ENCODE data around the gene HYCC2. TPM values are rescaled to one million over a fixed set of nuclear protein-coding genes. Genes with fewer than 3 reads are reported as not detected.
A peak's percentile ranks its signal among the peaks of the same experiment; 100 is the strongest.
"Not testable (repeated sequence)": the region's sequence is repeated elsewhere in the genome, so short reads cannot be mapped to it uniquely, and the experiment has no call there.

HYCC2 gene
- total RNA-seq (7.8 TPM), polyA plus RNA-seq (ENCODE audit: insufficient read depth in 1 of 8, insufficient read length in 8 of 8, low replicate concordance in 1 of 8) (1 to 10 TPM; 4.9 to 8.4 (median 6.8) TPM)
- long read RNA-seq, donor 1 = 0 reads
- long read RNA-seq, donor 2 = 0 reads
- long read RNA-seq, donor 3, partial matches to known transcripts = 60 of 60 reads
- long read RNA-seq, donor 3, other reads (novel, unspliced or antisense) = 0 of 60 reads
- long read RNA-seq, donor 4 = 0 reads
- long read RNA-seq, donor 5, partial matches to known transcripts = 632 of 960 reads
- long read RNA-seq, donor 5, other reads (novel, unspliced or antisense) = 328 of 960 reads
- long read RNA-seq, donor 6, full-length matches to known transcripts = 1 of 1 reads
- long read RNA-seq, donor 6, partial matches to known transcripts = 0 of 1 reads
- long read RNA-seq, donor 6, other reads (novel, unspliced or antisense) = 0 of 1 reads
- long read RNA-seq, donor 7, full-length matches to known transcripts = 2 of 2 reads
- long read RNA-seq, donor 7, partial matches to known transcripts = 0 of 2 reads
- long read RNA-seq, donor 7, other reads (novel, unspliced or antisense) = 0 of 2 reads
- long read RNA-seq, donor 8, full-length matches to known transcripts = 1 of 1 reads
- long read RNA-seq, donor 8, partial matches to known transcripts = 0 of 1 reads
- long read RNA-seq, donor 8, other reads (novel, unspliced or antisense) = 0 of 1 reads
- long read RNA-seq, donor 9 = 0 reads
- long read RNA-seq, donor 10, partial matches to known transcripts = 768 of 768 reads
- long read RNA-seq, donor 10, other reads (novel, unspliced or antisense) = 0 of 768 reads
- long read RNA-seq, donor 11 = 0 reads

DNA sequence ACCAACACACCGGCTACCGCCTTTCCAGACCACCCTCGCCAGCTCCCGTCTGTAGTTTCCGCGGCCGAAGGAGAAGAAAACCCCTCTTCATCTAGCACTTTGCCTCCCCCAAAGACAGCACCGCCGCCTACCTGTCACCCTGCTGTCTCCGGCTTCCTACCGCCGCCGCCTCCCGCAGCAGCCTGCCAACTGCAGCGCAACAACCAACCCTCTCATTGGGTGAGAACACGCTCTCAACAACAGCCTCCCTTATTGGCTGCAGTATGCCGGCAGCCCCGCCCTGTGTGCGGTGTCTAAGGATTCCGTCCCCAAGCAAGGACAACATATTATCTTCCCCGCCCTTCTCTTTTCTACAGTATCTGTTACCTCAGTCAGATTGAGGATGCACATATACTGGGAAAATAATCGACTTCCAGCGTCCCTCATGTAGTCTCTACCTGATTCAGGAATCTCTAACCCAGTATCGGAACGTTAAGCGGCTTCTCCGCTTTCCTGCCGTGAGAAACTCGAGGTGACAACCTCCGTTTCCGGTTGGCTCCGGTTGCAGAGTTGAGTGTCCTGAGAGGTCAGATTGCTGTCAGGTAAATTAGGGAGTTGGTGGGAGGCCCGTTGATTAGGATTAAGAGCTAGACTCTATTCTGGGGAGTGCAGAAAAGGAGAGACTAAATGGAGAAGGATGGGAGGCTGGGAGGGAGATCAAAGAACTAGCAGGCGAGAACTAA is at the start of gene HYCC2, which contains the start of gene NDUFB3:
Gene HYCC2, minus strand, starts transcription at position 193 of the 722 bp plus-strand sequence. CDS start 47,662 bp downstream, outside the sequence.
Gene NDUFB3, plus strand, starts transcription at position 523 of the 722 bp plus-strand sequence. CDS start 6,882 bp downstream, outside the sequence.
- Histone ChIP-seq H3K4me1 (ENCODE audit: control insufficient read depth, insufficient read depth, low read length) (peaks cover 8% of the 10 kb centered on the region), H3K27ac (ENCODE audit: low read length) (peak within 1 kb of the TSS; percentile 91), H3K4me3 (ENCODE audit: low read length) (peak within 1 kb of the TSS; percentile 96), H3K27me3 (ENCODE audit: control insufficient read depth, insufficient read depth, low read length) (no peaks in the 10 kb centered on the region), H3K9me3 (replicated peaks; ENCODE audit: control insufficient read depth, low read depth, low read length) (no peaks in the 10 kb centered on the region), H3K36me3 (ENCODE audit: control insufficient read depth, insufficient read depth, low read length) (no peaks in the 10 kb centered on the region)
- WGBS (ENCODE audit: insufficient coverage) = 0% methylated on average over 29 of the region's 34 CpGs
- peak; percentile 97 for DNase-seq

DNA sequence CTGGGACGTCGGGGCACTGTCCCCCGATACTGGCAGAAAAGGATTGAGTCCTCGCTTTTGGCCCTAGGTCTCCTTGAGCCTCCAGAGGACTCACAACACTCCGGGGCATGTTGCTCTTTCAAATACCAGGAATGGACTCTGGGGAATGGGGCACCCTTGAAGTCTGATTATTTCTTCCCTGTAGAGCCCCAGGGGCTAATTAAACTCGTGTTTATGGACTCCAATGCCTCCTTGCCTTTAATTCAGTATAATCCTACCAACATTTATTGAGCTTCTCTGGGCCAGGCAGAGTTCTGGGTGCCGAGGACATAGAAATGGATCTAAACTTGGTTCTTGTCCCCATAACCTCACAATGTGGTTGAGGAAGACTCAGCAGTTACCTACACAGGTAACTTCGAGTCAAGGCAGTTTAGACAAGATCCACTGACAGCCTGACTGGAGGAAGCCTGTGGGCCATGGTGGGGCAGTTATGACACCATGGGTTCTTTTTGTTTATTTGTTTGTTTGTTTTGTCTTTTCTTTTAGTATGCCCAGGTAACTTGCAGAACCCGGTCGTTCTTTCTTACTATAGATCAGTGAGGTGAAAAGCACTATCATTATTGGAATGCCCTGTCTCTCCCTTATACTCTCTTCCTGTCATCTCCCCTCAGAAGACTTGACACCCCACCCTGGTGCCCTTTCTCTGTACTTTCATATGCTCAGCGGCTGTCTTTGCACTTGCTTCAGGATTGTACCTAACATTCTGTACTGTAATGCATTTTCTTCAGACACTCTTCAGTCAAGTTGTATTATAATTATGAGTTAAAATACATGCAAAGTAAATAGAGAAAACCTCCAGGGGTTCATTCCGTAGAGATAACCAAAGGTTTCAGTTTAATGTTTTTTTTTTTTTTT is 47.7 kb upstream of the HYCC2 start:
- Histone ChIP-seq H3K27ac (ENCODE audit: low read length) (peak overlapping the region; percentile 96), H3K27me3 (ENCODE audit: control insufficient read depth, insufficient read depth, low read length) (no peaks in the 10 kb centered on the region), H3K4me3 (ENCODE audit: low read length) (peak overlapping the region; percentile 62), H3K36me3 (ENCODE audit: control insufficient read depth, insufficient read depth, low read length) (peaks cover 4% of the 10 kb centered on the region), H3K4me1 (ENCODE audit: control insufficient read depth, insufficient read depth, low read length) (peaks cover 26% of the 10 kb centered on the region), H3K9me3 (replicated peaks; ENCODE audit: control insufficient read depth, low read depth, low read length) (no peaks in the 10 kb centered on the region)
- DNase-seq = peak; percentile 41
- 15% methylated on average over 5 of the region's 12 CpGs for WGBS (ENCODE audit: insufficient coverage)

DNA sequence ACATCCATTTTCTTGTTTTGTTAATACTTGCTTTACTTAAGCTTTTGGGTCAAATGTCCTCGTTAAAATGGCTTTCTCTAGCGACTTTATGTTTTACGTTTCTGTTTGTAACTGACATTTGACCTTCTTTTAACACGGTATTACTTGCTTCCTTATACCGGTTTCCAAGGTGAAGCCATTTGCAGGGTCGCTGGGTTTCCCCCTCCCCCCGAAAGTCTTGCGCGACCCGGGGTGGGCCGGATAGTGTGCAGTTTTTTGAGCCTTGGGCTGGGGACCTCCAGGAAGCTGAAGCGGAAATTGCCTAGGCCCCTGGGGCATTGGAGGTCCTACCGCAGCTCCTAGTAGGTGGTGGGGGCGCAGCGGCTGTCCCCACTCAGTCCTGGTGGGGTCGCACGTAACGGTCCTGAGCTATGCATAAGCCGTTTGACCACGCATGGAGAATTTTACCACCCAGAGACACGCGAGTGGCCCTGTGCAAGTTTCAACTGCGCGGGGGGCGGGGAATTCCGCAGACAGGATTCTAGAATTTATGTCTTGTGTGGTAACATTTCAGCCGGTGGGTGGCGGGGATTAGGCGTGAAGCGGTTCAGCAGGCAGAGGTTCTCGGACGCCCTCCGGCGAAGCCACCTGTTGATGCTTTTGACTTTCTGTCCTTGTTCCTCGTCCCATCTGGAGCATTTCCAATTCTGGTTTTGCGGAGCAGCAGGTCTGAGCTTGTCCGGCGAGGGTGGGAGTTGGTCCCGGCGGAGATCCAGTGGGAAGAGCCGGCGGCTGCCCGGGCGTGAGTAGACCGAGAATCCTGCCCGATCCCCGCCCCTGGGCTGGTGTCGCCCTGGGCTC is 46.9 kb upstream of the HYCC2 start:
- DNase-seq = peak; percentile 88
- Histone ChIP-seq H3K27ac (ENCODE audit: low read length) (peak overlapping the region; percentile 96), H3K4me1 (ENCODE audit: control insufficient read depth, insufficient read depth, low read length) (peaks cover 24% of the 10 kb centered on the region), H3K9me3 (replicated peaks; ENCODE audit: control insufficient read depth, low read depth, low read length) (no peaks in the 10 kb centered on the region), H3K27me3 (ENCODE audit: control insufficient read depth, insufficient read depth, low read length) (no peaks in the 10 kb centered on the region), H3K4me3 (ENCODE audit: low read length) (peak overlapping the region; percentile 62), H3K36me3 (ENCODE audit: control insufficient read depth, insufficient read depth, low read length) (no peaks in the 10 kb centered on the region)
- WGBS (ENCODE audit: insufficient coverage) = 2% methylated on average over 39 of the region's 48 CpGs

DNA sequence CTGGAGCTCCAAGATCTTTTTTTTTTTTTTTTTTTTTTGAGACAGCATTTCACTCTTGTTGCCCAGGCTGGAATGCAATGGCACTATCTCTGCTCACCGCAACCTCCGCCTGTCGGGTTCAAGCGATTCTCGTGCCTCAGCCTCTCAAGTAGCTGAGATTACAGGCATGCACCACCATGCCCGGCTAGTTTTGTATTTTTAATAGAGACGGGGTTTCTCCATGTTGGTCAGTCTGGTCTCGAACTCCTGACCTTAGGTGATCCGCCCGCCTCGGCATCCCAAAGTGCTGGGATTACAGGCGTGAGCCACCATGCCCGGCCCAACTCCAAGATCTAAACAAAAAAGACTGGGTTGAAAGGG is 46.2 kb upstream of the HYCC2 start:
- not testable (repeated sequence) for DNase-seq; H3K27me3 ChIP-seq (ENCODE audit: control insufficient read depth, insufficient read depth, low read length); H3K36me3 ChIP-seq (ENCODE audit: control insufficient read depth, insufficient read depth, low read length); H3K9me3 ChIP-seq (replicated peaks; ENCODE audit: control insufficient read depth, low read depth, low read length)
- H3K4me1 ChIP-seq (ENCODE audit: control insufficient read depth, insufficient read depth, low read length) = peaks cover 24% of the 10 kb centered on the region
- peak overlapping the region; percentile 96 for H3K27ac ChIP-seq (ENCODE audit: low read length)
- no CpG with 5 or more reads among the region's 13 CpGs for WGBS (ENCODE audit: insufficient coverage)
- H3K4me3 ChIP-seq (ENCODE audit: low read length) = peak overlapping the region; percentile 62

DNA sequence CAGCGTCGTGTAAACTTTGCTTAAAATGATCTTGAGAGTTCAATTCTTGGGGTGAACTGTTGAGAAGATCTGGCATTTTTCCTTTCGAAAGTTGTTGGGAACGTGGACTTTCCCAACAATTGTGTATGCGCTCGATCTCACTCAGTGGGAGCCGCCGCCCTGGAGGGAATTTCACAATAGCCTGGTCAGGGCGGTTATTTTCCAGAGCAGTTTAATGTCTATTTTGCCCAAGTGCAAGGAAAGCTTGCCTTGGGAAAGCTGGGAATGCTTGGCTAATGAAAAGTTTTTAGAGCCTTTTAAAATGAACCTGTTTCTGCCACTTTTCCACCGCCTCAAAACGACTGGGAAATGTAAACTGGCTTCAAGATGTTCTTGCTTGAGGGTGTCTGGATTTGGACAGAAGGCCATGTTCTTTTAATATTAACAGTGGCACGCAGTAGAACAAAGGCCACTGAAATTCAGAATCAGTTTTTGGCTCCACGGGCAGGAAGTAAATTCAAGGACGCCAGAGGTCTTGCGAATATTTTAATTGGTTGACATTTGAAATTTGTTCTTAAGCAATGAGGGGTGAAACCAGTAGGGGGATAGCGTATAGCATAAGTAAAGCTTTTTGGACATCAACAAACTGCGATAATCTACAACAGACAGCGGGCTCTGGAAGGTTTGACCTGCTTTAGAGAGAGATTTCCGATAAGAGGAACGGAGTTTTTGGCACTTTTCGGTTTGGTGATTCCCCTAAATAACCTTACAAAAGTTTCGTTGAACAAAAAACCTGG is 45.7 kb upstream of the HYCC2 start:
- Histone ChIP-seq H3K4me3 (ENCODE audit: low read length) (peak overlapping the region; percentile 59), H3K27me3 (ENCODE audit: control insufficient read depth, insufficient read depth, low read length) (no peaks in the 10 kb centered on the region), H3K9me3 (replicated peaks; ENCODE audit: control insufficient read depth, low read depth, low read length) (no peaks in the 10 kb centered on the region), H3K4me1 (ENCODE audit: control insufficient read depth, insufficient read depth, low read length) (peaks cover 24% of the 10 kb centered on the region), H3K36me3 (ENCODE audit: control insufficient read depth, insufficient read depth, low read length) (no peaks in the 10 kb centered on the region), H3K27ac (ENCODE audit: low read length) (peak overlapping the region; percentile 96)
- 5% methylated on average over 10 of the region's 22 CpGs for WGBS (ENCODE audit: insufficient coverage)
- DNase-seq = peak; percentile 84

DNA sequence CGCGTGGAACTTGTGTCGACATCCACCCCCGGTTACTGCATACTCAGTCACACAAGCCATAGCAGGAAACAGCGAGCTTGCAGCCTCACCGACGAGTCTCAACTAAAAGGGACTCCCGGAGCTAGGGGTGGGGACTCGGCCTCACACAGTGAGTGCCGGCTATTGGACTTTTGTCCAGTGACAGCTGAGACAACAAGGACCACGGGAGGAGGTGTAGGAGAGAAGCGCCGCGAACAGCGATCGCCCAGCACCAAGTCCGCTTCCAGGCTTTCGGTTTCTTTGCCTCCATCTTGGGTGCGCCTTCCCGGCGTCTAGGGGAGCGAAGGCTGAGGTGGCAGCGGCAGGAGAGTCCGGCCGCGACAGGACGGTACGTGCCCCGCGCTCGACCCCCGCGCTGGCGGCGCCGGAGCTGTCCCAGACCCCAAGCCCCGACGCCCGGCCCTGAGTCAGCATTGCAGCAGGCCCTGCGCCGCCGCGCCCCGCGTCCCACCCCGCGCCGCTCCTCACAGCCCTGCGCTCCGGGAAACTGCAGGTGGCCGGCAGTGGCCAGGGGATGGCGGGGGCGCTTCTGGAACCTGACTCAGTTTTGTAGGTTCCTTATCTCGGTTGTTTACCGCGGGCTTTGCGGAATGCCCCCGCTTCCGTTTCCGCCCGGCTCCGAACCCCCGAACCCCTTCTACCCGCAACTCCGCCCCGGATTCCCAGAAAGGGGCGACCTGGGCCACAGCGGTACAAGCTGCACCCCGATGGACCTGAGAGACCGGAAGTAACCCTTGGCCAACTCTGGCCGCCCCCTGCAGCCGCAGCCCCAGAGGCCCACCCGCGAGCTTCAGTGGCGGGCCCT is 44.9 kb upstream of the HYCC2 start, which contains the start of gene CFLAR:
Gene CFLAR, plus strand, starts transcription at position 50 of the 844 bp plus-strand sequence. CDS start 13,702 bp downstream, outside the sequence.
- H3K4me3 ChIP-seq (ENCODE audit: low read length) = peak within 1 kb of the TSS; percentile 59
- H3K27me3 ChIP-seq (ENCODE audit: control insufficient read depth, insufficient read depth, low read length) = no peaks in the 10 kb centered on the region
- H3K9me3 ChIP-seq (replicated peaks; ENCODE audit: control insufficient read depth, low read depth, low read length) = no peaks in the 10 kb centered on the region
- peaks cover 24% of the 10 kb centered on the region for H3K4me1 ChIP-seq (ENCODE audit: control insufficient read depth, insufficient read depth, low read length)
- H3K36me3 ChIP-seq (ENCODE audit: control insufficient read depth, insufficient read depth, low read length) = no peaks in the 10 kb centered on the region
- WGBS (ENCODE audit: insufficient coverage) = under 1% methylated on average over 63 of the region's 75 CpGs
- peak within 1 kb of the TSS; percentile 96 for H3K27ac ChIP-seq (ENCODE audit: low read length)
- peak; percentile 92 for DNase-seq

DNA sequence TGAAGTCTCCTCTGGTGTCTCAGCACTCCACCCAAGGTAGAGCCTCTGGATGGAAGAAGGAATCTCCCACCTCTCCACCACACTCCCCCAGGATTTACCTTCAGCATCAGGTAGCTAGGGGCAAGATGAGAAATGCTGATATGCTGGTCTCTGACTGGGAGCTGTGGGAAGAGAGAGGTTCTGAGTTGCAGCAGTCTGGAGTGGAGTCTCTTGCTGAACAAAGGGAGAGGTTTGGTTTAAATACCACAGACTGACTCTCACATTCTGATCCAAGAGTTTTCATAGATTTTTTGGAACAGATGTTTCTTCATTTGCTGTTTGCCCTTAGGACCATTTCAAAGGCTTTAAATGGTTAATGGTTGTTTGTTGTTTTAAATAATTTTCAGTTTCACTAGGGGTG is 43.4 kb upstream of the HYCC2 start:
- Histone ChIP-seq H3K4me3 (ENCODE audit: low read length) (no peak overlapping the region), H3K27me3 (ENCODE audit: control insufficient read depth, insufficient read depth, low read length) (no peaks in the 10 kb centered on the region), H3K9me3 (replicated peaks; ENCODE audit: control insufficient read depth, low read depth, low read length) (no peaks in the 10 kb centered on the region), H3K27ac (ENCODE audit: low read length) (peak overlapping the region; percentile 96), H3K36me3 (ENCODE audit: control insufficient read depth, insufficient read depth, low read length) (no peaks in the 10 kb centered on the region), H3K4me1 (ENCODE audit: control insufficient read depth, insufficient read depth, low read length) (peaks cover 24% of the 10 kb centered on the region)
- no peak for DNase-seq

DNA sequence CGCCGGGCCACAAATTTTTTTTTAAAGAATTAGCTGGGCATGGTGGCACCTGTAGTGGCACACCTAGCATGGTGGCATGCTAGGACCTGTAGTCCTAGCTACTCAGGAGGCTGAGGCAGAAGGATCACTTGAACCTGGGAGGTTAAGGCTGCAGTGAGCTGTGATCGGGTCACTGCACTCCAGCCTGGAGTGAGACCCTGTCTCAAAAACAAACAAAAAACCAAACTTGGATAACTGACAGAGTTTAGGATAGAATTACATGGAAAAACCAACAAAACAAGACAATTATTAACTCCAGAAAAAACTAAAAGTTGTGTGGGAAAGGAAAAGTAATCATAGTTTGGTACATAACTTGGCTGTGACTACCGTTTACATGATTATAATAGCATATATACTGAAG is 42.9 kb upstream of the HYCC2 start:
- no peak overlapping the region for H3K4me3 ChIP-seq (ENCODE audit: low read length)
- no peaks in the 10 kb centered on the region for H3K27me3 ChIP-seq (ENCODE audit: control insufficient read depth, insufficient read depth, low read length)
- no peaks in the 10 kb centered on the region for H3K9me3 ChIP-seq (replicated peaks; ENCODE audit: control insufficient read depth, low read depth, low read length)
- no peak for DNase-seq
- no peak overlapping the region for H3K27ac ChIP-seq (ENCODE audit: low read length)
- peaks cover 24% of the 10 kb centered on the region for H3K4me1 ChIP-seq (ENCODE audit: control insufficient read depth, insufficient read depth, low read length)
- WGBS (ENCODE audit: insufficient coverage) = 100% methylated on average over 2 of the region's 4 CpGs
- no peaks in the 10 kb centered on the region for H3K36me3 ChIP-seq (ENCODE audit: control insufficient read depth, insufficient read depth, low read length)

Measured in muscle of leg (tissue), 16 donors.